ENCODE results near the gene TBC1D14. TPM values are rescaled to one million over a fixed set of nuclear protein-coding genes. Genes with fewer than 3 reads are reported as not detected.

The TBC1D14 gene
- total RNA-seq, 2 experiments from 2014 or later, result 38.4 to 44.1 TPM

- POLR2A ChIA-PET, result interaction anchor here (0.6 kb wide), 1 partner anchor 369 kb away, joined by 3 read pairs; no protein-coding TSS in a partner anchor
- no peak overlapping the region for H3K27ac ChIP-seq (ENCODE audit: low read depth, low read length, poor library complexity, severe bottlenecking)
- no peaks in the 10 kb centered on the region for H3K9me2 ChIP-seq (ENCODE audit: insufficient read depth, low read length)
- DNase-seq (ENCODE audit: low spot score), result no peak
- H3K4me1 ChIP-seq (ENCODE audit: insufficient read depth, low read length, poor library complexity, severe bottlenecking), result peaks cover 11% of the 10 kb centered on the region
- H3K4me3 ChIP-seq (ENCODE audit: low read depth, low read length, poor library complexity, severe bottlenecking), result no peak overlapping the region
- intact Hi-C loops (cut with micrococcal nuclease; ENCODE audit: unreplicated experiment), result no loop called here
- no peak overlapping the region for H2AFZ ChIP-seq (ENCODE audit: low read length)
- no peaks in the 10 kb centered on the region for H4K20me1 ChIP-seq (ENCODE audit: insufficient read depth, low read length)
- CTCF ChIA-PET (ENCODE audit: unreplicated experiment), result interaction anchor here (0.5 kb wide), 1 partner anchor 71 kb away, joined by 3 read pairs; no protein-coding TSS in a partner anchor
- no peaks in the 10 kb centered on the region for H3K9me3 ChIP-seq (ENCODE audit: low read length)
- TF ChIP-seq CTCF (conservative IDR thresholded peaks at IDR 0.05; ENCODE audit: low read length) (no peak), EZH2phosphoT487 (IDR thresholded peaks at IDR 0.05; ENCODE audit: borderline replicate concordance, low read depth, low read length) (no peak)
- H3K4me2 ChIP-seq (ENCODE audit: low read length), result no peak overlapping the region
- no TSS peak for BruUV-seq (replicated peaks)
- H3K79me2 ChIP-seq (ENCODE audit: insufficient read depth, low read depth, low read length), result peaks cover 12% of the 10 kb centered on the region; the same call in 1 of the 2 replicates
- peaks cover 52% of the 10 kb centered on the region for H3K36me3 ChIP-seq (ENCODE audit: insufficient read depth, low read length)
Observed at GRCh38 chr4:6991771-6992557, 82.3 kb downstream of the TBC1D14 start.

DNA sequence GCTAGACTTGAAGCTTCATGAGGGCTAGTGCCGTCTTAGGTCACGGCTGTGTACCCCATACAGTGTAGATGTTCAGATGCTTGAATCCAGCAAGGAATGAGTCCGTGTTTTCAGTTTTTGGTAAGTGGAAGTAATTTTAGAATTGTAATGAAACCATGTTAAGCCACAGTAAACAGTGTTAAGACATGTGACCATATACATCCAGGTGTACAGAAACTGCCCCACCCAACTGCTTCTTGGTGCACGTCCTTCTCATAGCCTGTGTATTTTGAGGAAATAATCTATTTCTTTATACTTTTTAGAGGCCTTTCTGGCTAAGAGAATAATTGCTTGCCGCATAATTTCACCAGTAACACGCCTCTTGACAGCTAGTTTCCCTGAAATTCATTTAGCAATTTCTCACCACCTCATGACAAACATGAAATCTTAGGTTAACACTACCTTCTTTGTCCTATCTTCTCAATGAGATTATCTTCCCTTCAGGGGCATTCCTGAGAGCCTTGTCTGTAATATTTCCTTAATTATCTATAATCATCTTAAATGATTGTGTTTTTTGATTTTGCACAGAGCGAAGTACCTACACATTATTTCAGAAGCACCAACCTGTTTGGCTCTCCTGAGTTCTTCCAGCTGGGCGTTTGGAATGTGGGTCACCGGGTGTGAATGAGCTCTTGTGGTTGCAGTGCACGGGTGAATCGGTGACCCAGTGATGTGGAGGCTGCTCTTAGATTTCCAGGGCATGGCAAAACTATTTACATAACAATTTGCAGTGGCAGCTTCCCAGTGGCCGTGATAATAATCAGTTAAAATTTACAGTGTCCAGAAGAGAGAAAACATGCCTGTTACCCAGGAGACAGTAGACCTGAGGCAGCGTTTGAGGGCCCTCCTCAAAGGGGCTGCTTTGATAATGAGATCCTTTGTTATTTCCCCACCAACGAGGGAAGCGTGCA lies 83.4 kb downstream of the TBC1D14 start:
- Histone ChIP-seq H3K9me2 (ENCODE audit: insufficient read depth, low read length) (no peaks in the 10 kb centered on the region), H3K4me3 (ENCODE audit: low read depth, low read length, poor library complexity, severe bottlenecking) (no peak overlapping the region), H4K20me1 (ENCODE audit: insufficient read depth, low read length) (no peaks in the 10 kb centered on the region), H3K4me1 (ENCODE audit: insufficient read depth, low read length, poor library complexity, severe bottlenecking) (peaks cover 8% of the 10 kb centered on the region), H3K36me3 (ENCODE audit: insufficient read depth, low read length) (peaks cover 55% of the 10 kb centered on the region), H3K9me3 (ENCODE audit: low read length) (no peaks in the 10 kb centered on the region), H2AFZ (ENCODE audit: low read length) (no peak overlapping the region), H3K27ac (ENCODE audit: low read depth, low read length, poor library complexity, severe bottlenecking) (no peak overlapping the region), H3K79me2 (ENCODE audit: insufficient read depth, low read depth, low read length) (peaks cover 6% of the 10 kb centered on the region; the same call in 1 of the 2 replicates), H3K4me2 (ENCODE audit: low read length) (no peak overlapping the region)
- CTCF ChIA-PET (ENCODE audit: unreplicated experiment), result no interaction called here
- TF ChIP-seq EZH2phosphoT487 (IDR thresholded peaks at IDR 0.05; ENCODE audit: borderline replicate concordance, low read depth, low read length) (no peak), CTCF (conservative IDR thresholded peaks at IDR 0.05; ENCODE audit: low read length) (no peak)
- POLR2A ChIA-PET, result no interaction called here
- no peak for DNase-seq (ENCODE audit: low spot score)
- intact Hi-C loops (cut with micrococcal nuclease; ENCODE audit: unreplicated experiment), result no loop called here
- BruUV-seq (replicated peaks), result no TSS peak
